HG02798 (cell line): ENCODE measurements around the gene EAF1.
"Not testable (repeated sequence)": the region's sequence is repeated elsewhere in the genome, so short reads cannot be mapped to it uniquely, and the experiment has no call there.

ENCODE experiments used
- ATAC-seq: cut with Tn5 transposase; IDR thresholded peaks from one replicate; pipeline ENCODE4 v1.9.1; 2021; ENCODE audit warnings: mild to moderate bottlenecking; ENCODE audit not compliant: unreplicated experiment, poor library complexity

The EAF1 gene

DNA sequence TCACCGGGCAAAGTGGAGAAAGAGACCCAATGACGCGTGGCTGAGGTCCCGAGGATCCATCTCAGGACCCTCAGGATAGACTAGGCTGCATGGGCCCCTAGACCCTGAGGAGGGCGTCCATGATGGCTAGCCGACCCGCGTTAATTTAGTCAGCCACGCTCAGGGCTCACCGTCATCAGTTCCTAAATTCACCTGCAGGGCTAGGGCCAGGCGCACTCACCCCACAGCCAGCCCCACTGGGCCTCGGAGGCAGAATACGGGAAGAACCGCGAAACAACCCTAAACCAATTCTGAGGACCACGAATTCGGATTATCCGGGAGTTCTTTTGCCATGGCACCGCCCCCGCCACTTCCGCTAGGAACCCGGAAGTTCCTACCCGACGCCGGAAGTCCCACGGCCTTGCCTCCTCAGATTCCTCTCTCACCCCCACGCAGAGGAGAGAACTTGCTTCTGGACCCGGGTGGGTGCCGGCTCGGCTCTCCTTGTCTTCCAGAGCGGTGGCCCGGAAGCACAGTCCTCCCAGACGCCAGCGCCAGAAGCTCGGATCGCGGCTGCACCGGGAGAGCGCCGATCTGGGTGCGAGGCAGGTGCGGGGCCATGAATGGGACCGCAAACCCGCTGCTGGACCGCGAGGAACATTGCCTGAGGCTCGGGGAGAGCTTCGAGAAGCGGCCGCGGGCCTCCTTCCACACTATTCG lies at the start of gene EAF1, which contains the start of gene METTL6:
Gene EAF1, plus strand, starts transcription at position 417 of the 699 bp plus-strand sequence. Its CDS starts 182 bp downstream, at position 599.
Gene METTL6, minus strand, starts transcription at position 363 of the 699 bp plus-strand sequence. CDS start 1,033 bp downstream, outside the sequence.
- ATAC-seq, result peak; percentile 94

DNA sequence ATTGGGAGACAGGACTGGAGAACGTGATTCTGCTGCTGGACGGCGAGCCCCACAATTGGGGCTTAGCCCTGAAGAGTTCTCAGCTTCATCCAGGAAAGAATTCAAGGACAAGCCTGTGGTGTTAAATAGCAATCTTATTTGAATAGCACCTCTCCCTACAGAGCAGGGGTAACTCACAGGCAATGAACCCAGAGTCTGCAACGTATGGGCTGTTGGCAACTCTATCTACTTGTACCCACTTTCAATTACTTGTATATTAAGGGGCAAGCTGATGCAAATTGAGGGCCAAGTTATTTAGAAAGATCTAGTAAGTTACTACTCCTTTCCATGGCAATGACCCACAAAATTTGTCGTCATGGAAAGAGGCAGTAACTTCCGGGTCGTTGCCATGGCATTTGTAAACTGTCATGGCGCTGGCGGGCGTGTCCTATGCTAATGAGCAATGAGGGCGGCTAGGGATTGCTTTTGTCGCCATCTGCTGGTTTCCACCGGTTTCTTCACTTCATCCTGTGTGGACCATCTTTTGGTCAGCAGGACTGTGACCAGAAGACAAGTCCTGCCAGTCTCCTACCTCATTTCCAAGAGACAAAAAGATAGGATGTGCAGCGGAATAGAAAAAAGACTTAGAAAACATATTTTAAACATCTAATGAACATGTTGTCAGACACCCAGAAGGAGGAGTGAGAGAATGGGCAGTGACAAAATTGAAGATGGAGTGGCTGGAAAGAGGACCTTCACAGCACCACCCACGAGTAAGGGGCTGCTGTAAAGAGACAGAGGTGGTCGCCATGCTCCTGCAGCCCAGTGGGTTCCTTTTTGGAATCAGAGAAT lies 49.2 kb upstream of the EAF1 start:
- ATAC-seq, result peak; percentile 92

DNA sequence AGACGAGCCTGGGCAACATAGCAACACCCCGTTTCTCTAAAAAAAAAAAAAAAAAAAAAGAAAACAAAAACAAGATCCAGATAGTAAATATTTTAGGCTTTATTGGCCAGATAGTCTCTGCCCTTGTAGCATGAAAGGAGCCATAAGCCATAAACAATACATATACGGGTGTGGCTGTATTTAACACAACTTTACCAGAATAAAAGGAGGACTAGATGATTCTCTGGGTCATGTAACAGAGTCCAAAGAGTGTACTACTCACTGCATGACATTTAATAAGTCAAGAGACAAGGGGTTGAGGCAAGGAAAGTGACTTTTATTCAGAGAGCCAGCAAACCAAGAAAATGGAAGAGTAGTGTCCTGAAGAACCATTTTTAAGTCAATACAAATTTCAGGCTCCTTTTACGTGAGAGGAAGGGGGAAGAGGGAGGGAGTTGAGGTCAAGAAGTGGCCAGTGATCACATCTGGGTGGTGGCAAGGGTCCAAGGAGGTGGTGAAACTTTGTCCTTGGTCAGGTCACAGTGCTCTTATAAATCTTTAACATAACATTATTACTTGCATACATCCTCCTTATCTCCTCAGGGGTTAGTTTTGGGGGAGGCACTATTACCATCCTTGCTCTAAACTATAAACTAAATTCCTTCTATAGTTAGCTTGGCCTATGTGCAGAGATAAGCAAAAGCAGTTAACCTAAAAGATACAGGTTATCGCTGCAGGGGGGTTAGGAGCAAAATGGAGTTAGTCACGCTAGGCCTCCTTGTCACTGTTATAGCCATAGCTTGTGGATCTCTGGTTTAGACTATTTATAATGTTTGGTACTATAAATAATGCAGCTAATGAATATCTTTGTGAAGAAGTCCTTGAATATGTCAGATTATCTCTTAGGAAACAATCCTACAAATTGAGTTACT lies 46.2 kb upstream of the EAF1 start:
- no peak for ATAC-seq

DNA sequence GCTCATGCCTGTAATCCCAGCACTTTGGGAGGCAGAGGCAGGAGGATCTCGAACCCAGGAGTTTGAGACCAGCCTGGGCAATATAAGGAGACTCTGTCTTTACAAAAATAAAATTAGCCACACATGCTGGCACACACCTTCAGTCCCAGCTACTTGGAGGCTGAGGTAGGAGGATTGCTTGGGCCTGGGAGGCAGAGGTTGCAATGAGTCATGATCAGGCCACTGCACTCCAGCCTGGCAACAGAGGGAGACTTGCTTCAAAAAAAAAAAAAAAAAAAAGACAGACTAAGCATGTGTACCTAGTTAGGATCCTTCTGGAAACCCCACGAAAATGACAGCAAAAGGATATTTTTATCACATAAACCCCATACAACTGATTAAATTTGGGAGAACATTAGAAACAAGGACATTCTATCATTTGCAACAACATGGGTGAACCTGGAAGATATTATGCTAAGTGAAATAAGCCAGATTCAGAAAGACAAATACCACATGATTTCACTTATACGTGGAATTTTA lies 44.9 kb upstream of the EAF1 start:
- ATAC-seq, result no peak

DNA sequence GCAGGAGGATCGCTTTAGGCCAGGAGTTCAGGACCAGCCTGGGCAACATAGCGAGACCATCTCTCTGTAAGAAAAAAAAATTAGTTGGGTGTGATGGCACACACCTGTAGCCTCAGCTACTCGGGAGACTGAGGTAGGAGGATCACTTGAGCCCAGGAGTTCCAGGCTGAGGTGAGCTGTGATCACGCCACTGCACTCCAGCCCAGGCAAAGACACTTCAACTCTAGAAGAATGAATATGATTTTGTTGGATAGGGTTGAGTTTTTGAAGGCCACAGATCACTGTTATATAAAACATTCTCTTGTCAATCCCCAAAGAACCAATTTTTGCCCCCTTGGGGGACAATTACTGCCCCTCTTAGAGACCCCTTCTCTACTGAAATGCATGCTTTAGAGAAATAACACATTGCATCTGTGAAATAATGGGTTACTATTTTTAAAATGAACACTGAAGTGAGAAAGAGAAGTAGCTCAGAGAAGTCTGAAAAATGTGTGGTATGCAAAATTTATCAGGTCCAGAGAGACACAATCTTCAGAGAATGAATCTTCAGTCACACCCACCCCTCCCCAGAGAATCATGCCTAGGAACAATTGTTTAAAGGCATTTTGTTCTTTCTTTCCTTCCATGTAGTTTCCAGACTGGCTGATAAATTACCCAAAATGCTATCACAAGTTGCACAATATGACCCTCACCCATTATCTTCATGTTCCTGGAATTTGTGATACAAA lies 42.7 kb upstream of the EAF1 start:
- ATAC-seq, result peak; percentile 90

DNA sequence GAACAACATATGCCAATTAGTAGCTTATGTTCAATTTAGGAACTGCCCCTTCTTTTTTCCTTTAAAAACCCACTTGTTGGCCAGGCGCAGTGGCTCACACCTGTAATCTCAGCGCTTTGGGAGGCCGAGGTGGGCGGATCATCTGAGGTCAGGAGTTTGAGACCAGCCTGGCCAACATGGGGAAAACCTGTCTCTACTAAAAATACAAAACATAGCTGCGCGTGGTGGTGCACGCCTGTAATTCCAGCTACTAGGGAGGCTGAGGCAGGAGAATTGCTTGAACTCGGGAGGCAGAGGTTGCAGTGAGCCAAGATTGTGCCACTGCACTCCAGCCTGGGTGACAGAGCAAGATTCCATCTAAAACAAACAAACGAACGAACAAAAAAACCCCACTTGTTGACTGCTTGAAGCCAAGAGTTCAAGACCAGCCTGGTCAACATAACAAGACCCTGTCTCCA lies 42.1 kb upstream of the EAF1 start:
- peak; percentile 22 for ATAC-seq

DNA sequence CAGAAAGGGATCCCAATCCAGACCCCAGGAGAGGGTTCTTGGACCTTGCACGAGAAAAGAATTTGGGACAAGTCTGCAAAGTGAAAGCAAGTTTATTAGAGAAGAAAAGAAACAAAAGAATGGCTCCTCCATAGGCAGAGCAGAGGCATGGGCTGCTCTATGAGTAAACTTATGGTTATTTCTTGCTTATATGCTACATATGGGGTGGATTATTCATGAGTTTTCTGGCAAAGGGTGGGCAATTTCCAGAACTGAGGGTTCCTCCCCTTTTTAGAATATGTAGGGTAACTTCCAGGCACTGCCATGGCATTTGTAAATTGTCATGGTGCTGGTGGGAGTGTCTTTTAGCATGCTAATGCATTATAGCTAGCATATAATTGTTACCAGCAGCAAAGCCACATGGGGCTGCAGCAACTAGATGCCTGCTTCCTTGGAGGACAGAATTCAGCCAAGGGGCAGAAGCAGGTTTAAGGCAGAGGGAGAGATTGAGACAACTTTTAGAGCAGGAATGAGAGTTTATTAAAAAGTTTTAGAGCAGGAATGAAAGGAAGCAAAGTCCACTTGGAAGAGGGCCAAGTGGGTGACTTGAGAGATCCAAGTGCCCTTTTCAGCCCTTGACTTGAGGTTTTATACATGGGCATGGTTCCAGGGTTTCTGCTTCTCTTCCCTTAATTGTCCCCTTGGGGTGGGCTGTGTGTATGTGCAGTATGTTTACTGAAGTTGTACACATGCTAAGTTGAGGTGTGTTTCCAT lies 41.3 kb upstream of the EAF1 start:
- no peak for ATAC-seq

DNA sequence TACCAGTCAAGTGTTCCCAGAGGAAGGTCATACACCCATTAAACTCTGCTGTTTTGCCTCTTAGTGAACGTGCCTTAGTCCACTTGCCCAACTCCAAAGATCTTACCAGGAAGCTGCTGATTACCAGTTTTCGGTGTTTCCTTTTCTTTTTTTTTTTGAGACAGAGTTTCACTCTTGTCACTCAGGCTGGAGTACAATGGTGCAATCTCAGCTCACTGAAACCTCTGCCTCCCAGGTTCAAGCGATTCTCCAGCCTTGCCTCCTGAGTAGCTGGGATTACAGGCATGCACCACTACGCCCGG lies 40.8 kb upstream of the EAF1 start:
- ATAC-seq, result not testable (repeated sequence)

DNA sequence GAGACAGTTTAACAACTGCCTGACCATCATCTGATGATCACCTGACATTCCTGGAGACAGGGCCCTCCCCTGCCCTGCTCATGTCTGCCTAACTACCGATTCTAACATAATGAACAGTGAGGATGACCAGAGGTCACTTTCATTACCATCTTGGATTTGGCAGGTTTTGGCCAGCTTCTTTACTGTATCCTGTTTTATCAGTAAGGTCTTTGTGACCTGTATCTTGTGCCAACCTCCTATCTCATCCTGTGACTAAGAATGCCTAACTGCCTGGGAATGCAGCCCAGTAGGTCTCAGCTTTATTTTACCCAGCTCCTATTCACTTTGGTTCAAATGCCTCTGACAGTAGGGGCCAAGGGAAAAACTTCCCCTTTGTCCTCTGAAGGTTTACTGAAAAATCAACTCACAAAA lies 40.2 kb upstream of the EAF1 start:
- no peak for ATAC-seq

DNA sequence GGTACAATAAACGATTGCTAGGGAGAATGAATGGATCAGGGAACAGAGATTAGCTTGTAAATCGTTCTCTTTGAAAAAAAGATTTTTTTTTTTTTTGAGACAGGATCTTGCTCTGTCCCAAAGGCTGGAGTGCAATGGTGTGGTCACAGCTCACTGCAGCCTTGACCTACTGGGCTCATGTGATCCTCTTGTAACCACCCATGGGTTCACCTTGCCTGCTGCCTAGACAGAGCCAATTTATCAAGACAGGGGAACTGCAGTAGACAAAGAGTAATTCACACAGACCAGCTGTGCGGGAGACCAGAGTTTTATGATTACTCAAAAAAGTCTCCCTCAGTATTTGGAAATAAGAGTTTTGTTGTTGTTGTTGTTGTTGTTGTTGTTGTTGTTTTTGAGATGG lies 39.7 kb upstream of the EAF1 start:
- no peak for ATAC-seq

DNA sequence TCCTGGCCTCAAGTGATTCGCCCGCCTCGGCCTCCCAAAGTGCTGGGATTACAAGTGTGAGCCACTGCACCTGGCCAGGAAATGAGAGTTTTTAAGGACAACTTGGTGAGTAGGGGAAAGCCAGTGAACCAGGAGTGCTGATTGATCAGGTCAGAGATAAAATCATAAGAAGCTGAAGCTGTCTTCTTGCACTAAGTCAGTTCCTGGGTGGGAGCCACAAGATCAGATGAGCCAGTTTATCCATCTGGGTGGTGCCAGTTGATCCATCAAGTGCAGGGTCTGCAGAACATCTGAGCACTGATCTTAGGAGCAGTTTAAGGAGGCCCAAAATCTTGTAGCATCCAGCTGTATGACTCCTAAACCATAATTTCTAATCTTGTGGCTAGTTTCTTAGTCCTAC lies 39.1 kb upstream of the EAF1 start:
- ATAC-seq, result not testable (repeated sequence)

DNA sequence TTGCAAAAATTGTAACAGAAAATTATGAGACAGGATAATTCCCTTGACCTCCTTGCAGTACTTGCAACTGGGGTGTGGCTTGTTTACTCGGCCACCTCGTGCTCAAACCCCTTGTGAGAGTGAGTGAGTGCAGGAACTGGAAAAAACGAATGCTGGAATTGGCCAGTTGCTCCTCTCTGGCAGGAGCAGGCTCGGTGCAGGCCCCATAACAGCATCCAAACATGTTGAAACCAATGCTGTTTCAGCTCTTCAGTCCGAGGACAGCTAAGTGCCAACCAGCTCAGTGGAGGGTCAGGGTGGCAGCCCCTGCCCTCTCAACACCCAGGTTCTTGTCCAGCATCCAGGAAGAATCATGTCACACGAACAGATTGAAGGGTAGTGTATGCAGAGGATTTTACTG lies 36.9 kb upstream of the EAF1 start:
- ATAC-seq, result no peak

DNA sequence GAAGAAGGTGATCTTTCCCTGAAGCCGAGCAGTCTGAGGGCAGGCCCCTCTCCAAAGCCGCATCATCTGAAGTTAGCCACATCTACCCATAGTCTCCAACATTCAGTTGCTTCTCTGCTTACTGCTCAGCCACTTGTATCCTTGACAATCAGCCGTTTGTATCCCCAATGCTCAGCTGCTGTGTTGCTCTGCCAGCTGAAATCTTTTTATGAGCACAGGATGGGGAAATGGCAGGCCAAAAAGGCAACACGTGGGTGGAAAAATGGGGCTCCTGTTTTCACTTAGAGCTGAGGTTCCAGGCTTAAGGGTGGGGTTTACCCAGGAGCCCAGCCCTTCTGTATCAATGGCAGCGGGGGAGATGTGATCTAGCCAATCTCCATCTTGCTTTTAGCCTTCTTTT lies 36.4 kb upstream of the EAF1 start:
- no peak for ATAC-seq

DNA sequence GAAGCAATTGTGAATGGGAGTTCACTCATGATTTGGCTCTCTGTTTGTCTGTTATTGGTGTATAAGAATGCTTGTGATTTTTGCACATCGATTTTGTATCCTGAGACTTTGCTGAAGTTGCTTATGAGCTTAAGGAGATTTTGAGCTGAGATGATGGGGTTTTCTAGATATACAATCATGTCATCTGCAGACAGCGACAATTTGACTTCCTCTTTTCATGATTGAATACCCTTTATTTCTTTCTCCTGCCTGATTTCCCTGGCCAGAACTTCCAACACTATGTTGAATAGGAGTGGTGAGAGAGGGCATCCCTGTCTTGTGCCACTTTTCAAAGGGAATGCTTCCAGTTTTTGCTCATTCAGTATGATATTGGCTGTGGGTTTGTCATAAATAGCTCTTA lies 34.1 kb upstream of the EAF1 start:
- not testable (repeated sequence) for ATAC-seq

DNA sequence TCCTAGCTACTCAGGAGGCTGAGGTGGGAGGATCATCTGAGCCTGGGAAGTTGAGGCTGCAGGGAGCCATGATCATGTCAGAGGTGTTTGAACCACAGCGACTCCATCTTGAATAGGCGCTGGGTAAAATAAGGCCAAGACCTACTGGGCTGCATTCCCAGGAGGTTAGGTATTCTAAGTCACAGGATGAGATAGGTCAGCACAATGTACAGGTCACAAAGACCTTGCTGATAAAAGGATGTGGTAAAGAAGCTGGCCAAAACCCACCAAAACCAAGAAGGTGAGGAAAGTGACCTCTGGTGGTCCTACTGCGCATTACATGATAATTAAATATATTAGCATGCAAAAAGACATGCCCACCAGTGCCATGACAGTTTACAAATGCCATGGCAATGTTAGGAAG lies 28.7 kb upstream of the EAF1 start:
- not testable (repeated sequence) for ATAC-seq

DNA sequence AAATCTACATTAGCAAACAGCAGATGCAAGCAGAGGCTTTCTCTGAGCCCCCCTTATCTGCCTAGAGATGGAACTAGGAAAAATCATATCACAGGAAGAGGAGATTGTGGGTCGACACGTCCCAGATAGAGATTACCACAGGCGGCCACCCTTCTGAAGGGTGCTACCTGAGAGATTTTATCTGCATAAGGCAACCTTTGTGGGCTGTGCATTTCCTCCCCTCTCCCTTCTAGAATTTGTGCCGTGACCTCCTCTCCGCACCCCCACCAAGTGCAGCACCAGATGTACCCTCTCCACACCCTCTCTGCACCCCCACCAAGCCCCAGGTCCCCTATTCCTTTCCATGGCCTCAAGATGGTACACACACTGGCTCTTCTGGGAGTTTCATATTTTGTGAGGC lies 27.4 kb upstream of the EAF1 start:
- no peak for ATAC-seq

DNA sequence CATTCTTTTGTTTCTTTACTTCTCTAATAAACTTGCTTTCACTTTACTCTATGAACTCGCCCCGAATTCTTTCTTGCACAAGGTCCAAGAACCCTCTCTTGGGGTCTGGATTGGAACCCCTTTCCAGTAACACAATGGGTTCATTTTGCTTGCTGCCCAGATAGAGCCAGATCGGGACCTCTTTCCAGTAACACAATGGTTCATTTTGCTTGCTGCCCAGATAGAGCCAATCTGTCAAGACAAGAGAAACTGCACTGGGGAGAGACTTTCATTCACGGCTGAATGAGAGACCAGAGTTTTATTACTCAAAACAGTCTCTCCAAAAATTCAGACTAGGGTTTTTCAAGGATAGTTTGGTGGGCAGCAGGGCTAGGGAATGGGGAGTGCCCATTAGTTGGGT lies 25.5 kb upstream of the EAF1 start:
- ATAC-seq, result no peak

DNA sequence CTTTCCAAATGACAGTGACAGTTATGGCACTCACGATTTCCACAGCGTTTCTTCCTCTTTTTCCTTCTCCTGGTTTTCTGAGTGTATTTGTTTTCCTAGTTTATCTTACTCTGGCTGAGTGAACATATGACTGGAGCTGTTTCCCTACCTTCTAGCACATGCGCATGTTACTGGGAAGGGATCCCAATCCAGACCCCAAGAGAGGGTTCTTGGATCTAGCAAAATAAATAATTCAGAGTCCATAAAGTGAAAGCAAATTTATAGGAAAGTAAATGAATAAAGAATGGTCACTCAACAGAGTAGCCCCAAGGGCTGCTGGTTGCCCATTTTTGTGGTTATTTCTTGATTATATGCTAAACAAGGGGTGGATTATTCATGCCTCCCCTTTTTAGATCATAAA lies 23.9 kb upstream of the EAF1 start:
- ATAC-seq, result no peak

DNA sequence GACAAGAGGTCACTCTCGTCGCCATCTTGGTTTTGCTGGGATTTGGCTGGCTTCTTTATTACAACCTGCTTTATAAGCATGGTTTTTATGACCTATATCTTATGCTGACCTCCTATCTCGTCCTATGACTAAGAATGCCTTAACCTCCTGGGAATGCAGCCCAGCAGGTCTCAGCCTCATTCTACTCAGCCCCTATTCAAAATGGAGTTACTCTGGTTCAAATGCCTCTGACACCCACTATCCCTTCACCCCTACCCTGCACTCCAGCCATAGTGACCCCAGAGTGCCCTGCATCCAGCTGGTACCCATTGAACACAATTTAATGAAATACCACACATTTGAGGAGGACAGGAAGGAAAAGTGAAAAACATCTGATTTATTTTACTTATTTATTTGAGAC lies 23.4 kb upstream of the EAF1 start:
- no peak for ATAC-seq
